GM12874 (cell line): ENCODE measurements around the gene CEACAM4.

Source experiments
- CTCF ChIP-seq: IDR thresholded peaks from 2 replicates; pipeline ENCODE4 v1.5.1; 2011; ENCODE audit warnings: low read depth, mild to moderate bottlenecking, control low read depth, low read length, moderate library complexity; ENCODE audit not compliant: insufficient read depth

CEACAM4 gene

GRCh38 chr19:41601771-41602170 lies 25.1 kb downstream of the CEACAM4 start:
- TF ChIP-seq CTCF = no peak

DNA sequence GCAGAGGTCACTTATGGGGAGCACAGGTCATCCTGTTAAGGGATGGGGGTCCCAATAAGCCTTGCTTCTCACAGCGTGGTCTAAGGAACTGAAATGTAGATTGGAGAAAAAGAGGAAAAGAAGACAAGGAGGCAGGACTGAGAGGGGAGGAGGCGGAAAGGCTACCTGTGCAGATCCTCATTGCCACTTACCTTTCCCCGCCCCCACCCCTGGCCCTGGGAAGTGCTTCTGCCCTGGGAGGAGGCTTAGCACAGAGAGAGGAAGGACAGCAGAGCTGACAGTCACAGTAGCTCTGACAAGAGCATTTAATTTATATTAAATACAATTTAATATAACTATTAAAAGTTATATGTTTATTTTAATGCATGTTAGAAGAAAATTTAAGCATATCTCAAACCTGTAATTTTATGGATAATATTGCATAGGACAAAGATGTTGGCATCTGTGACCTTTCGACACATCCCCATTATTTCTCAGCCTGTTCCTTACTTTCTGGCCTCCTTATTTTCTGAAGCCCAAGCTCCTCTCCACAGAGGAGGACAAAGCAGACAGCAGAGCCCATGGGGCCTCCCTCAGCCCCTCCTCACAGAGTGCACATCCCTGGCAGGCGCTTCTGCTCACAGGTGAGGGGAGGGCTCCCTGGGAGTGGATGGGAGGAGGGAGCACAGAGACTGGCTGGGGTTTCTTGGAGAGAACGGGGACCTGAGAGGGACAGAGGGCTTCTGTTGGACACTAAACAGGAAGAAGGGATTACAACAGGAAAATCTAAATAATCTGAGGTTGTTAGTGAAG lies 27.5 kb downstream of the CEACAM4 start:
- no peak for TF ChIP-seq CTCF

- TF ChIP-seq CTCF = peak; percentile 90
Observed at GRCh38 chr19:41597600-41598041, 29.3 kb downstream of the CEACAM4 start.

- no peak for TF ChIP-seq CTCF
Observed at GRCh38 chr19:41595890-41596280, 31.0 kb downstream of the CEACAM4 start.

DNA sequence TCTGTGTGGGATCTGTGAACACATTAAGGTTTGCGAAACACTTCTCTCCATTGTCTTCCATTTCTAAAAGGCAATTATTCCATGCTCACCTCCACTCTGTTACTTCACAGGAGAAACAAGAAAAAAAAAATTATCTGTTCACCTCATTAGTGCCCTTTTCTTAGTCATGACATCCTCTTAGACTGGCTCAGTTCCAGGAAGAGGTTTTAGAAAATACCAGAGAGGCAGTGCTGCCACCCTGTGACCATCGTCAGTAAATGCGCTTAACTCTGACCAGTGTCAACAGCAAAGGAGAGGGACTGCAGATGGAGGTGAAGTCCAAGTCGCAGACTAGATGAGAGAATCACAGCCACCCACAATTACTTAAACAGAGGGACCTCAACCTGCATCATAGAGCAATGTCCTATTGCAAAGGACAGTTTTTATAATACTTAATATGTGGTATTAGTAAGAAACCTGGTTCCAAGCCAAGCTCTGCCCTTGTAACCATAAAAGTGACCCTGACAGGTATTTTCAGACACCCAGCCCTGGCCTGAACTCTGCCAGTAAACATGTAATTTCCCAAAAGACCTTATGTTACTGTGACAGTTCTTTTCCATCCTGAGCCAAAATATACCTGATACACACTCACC lies 31.5 kb downstream of the CEACAM4 start:
- TF ChIP-seq CTCF = peak; percentile 69

- no peak for TF ChIP-seq CTCF
Observed at GRCh38 chr19:41591951-41592562, 34.8 kb downstream of the CEACAM4 start.

DNA sequence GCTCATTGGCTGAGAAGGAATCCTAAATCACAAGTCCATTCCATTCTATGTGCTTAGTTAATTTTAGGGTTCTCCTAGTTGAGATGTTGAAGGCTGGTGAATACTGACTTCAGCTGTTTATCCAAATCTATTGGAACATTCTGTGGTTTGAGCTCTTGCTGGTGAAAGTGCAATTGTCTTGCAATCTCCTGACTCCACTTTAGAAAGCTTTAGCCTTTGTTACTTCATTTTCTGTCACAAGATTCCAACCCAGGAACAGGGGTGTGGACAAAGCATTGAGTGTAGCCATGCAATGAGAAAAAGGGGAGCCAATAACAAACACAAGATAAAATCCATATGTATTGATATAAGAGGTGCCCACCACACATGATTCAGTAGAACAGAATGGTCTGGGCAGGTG lies 35.9 kb downstream of the CEACAM4 start:
- TF ChIP-seq CTCF = no peak
